Bronchial epithelial cell (primary cell): ENCODE data around the gene PPM1J. TPM values are rescaled to one million over a fixed set of nuclear protein-coding genes. Genes with fewer than 3 reads are reported as not detected.
"Not testable (repeated sequence)": the region's sequence is repeated elsewhere in the genome, so short reads cannot be mapped to it uniquely, and the experiment has no call there.

ENCODE experiments used
- DNase-seq: peaks from one replicate; pipeline ENCODE4 v3.0.0-alpha.2; 2010; ENCODE audit warnings: low read depth
- FAIRE-seq: peaks from 2 replicates; lab custom pipeline; 2011; peaks lifted over from hg19 to GRCh38; lab: Jason Lieb, UNC
- H3K27me3 ChIP-seq: 2 replicates; pipeline ENCODE4 v1.5.1; 2011; ENCODE audit warnings: low read length; ENCODE audit not compliant: control insufficient read depth, insufficient read depth
- H3K36me3 ChIP-seq: 2 replicates; pipeline ENCODE4 v1.5.1; 2011; ENCODE audit warnings: low read length; ENCODE audit not compliant: control insufficient read depth, insufficient read depth
- H3K4me3 ChIP-seq: 2 replicates; pipeline ENCODE4 v1.5.1; 2011; ENCODE audit warnings: mild to moderate bottlenecking, low read depth, low read length, control low read depth
- total RNA-seq: library from RNA; depleted of rRNA; stranded (reverse); fragments of >200 nt; gene quantifications from 2 replicates; pipeline ENCODE4 v1.2.1, GENCODE V29; 2014
- TF ChIP-seq, protein P1 (sequence below): IDR thresholded peaks from 2 replicates; pipeline ENCODE4 v1.5.1; 2011; ENCODE audit warnings: mild to moderate bottlenecking, moderate library complexity, low read length, control low read depth, inconsistent platforms; ENCODE audit not compliant: insufficient read depth, severe bottlenecking

PPM1J gene
- total RNA-seq, 1 donor from 2014 or later = 4.5 TPM

GRCh38 chr1:112722601-112723510 is 7.7 kb upstream of the PPM1J start:
- H3K4me3 ChIP-seq = no peak overlapping the region
- TF ChIP-seq, protein P1, sequence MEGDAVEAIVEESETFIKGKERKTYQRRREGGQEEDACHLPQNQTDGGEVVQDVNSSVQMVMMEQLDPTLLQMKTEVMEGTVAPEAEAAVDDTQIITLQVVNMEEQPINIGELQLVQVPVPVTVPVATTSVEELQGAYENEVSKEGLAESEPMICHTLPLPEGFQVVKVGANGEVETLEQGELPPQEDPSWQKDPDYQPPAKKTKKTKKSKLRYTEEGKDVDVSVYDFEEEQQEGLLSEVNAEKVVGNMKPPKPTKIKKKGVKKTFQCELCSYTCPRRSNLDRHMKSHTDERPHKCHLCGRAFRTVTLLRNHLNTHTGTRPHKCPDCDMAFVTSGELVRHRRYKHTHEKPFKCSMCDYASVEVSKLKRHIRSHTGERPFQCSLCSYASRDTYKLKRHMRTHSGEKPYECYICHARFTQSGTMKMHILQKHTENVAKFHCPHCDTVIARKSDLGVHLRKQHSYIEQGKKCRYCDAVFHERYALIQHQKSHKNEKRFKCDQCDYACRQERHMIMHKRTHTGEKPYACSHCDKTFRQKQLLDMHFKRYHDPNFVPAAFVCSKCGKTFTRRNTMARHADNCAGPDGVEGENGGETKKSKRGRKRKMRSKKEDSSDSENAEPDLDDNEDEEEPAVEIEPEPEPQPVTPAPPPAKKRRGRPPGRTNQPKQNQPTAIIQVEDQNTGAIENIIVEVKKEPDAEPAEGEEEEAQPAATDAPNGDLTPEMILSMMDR = no peak
- no peak for DNase-seq

GRCh38 chr1:112721966-112722524 is 6.9 kb upstream of the PPM1J start:
- H3K4me3 ChIP-seq = no peak overlapping the region
- DNase-seq (no peak), FAIRE-seq (no peak)

More at GRCh38 chr1:112722601-112723510, 7.7 kb upstream of the PPM1J start:
- Histone ChIP-seq H3K27me3 (no peaks in the 10 kb centered on the region), H3K36me3 (no peaks in the 10 kb centered on the region)
- no peak for FAIRE-seq

DNA sequence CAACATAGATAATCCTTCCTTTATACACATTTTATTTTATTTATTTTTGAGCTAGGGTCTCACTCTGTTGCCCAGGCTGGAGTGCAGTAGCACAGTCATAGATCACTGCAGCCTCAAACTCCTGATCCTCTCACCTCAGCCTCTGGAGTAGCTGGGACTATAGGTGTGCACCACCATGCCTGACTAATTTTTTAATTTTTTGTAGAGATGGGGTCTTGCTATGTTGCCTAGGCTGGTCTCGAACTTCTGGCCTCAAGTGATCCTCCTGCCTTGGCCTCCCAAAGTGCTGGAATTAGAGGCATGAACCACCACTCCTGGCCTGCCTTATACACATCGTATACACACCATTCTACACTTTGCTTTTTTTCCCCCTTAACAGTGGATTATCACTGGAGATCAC is 6.2 kb upstream of the PPM1J start:
- not testable (repeated sequence) for FAIRE-seq, H3K27me3 ChIP-seq, H3K36me3 ChIP-seq, DNase-seq, H3K4me3 ChIP-seq

More at GRCh38 chr1:112721966-112722524, 6.9 kb upstream of the PPM1J start:
- H3K27me3 ChIP-seq = no peaks in the 10 kb centered on the region
- TF ChIP-seq, protein P1 = no peak
- no peaks in the 10 kb centered on the region for H3K36me3 ChIP-seq

- TF ChIP-seq, protein P1 = no peak
- DNase-seq = no peak
- FAIRE-seq = no peak
- H3K36me3 ChIP-seq = no peaks in the 10 kb centered on the region
- no peak overlapping the region for H3K4me3 ChIP-seq
- no peaks in the 10 kb centered on the region for H3K27me3 ChIP-seq
Observed at GRCh38 chr1:112720800-112721199, 5.7 kb upstream of the PPM1J start.

DNA sequence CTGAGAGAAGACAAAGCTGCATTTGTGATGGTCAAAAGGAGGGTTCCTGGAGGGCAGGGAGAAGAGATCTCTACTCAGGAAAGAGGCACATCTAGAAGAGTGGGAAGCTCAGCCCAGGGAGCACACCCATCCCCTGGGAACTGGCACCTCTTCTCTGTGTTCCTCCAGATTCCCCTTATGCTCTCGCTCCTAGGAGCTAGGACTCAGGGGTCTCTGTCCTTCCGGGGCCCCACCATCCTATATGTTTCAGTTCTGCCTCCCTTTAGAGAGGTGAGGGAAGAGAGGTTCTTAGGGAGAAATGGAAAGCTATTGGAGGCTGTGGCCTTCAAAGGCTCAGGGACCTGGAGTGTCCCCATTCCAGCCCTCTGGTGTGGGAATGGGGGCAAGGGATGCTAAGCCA is 4.6 kb upstream of the PPM1J start:
- TF ChIP-seq, protein P1 = no peak
- no peak for FAIRE-seq
- Histone ChIP-seq H3K36me3 (no peaks in the 10 kb centered on the region), H3K27me3 (no peaks in the 10 kb centered on the region), H3K4me3 (no peak overlapping the region)
- DNase-seq = no peak

DNA sequence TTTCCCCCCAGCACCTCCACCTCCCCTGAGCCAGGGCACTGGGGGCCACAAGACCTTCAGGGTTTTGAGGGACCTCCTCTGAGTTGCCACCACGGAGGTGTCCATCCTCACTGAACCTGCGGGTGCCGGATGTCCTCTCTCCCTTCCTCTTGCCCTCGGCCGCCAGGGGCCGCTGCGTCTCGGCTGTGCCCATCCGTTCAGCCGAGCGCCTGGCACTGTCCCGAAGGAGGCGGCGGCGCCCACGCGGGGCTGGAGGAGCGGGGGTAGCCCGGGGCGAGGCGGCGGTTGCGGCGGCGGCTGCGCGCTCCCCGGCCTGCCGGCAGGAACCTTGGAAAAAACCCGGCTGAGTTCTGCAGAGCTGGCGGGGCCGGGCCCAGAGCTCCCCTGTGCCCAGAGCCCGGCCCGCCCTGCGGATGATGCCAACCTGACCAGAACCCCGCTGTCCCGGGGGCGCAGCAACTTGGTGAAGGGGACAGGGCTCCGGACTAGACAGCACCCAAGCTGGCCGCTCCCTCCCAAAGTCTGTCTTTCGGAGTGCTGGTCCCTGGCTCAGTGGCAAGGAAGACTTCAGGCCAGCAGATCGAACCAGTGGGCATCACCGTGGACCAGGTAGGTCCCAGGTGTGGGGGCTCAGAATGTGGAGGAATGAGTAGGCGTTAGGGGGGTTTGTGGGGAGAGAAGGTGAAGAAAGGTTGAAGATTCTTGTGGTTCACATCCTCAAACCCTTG is 3.7 kb upstream of the PPM1J start:
- Histone ChIP-seq H3K36me3 (no peaks in the 10 kb centered on the region), H3K4me3 (no peak overlapping the region), H3K27me3 (no peaks in the 10 kb centered on the region)
- peak; percentile 42 for DNase-seq
- TF ChIP-seq, protein P1 = peak; percentile 95
- no peak for FAIRE-seq
